SH-SY5Y (cell line): ENCODE results near the gene DNMT3A.

Source experiments
- GATA2 ChIP-seq: IDR thresholded peaks from 2 replicates; pipeline ENCODE4 v1.6.1; 2011; ENCODE audit warnings: mild to moderate bottlenecking, low read depth, low read length
- GATA3 ChIP-seq: IDR thresholded peaks from 2 replicates; pipeline ENCODE4 v1.6.1; 2011; ENCODE audit warnings: low read depth, mild to moderate bottlenecking, low read length, moderate library complexity

DNA sequence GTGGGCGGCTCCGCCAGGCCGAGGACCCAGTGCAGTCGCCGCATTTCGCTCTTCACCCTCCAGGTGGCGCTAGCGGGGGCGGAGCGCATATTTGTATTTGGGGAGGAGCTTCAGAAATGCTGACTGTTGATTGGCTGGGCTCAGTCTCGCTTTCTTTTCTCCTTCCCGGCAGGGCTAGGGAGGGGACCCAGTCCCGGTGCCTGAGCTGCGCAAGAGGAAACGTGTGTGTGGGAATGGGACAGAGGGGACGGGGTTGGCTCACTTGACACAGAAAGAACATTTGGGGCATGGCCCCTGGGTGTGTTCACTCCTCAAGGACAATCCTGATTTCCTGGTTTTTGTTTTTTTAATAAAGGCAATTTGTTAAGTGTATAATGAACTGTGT, 20.3 kb upstream of the DNMT3A start:
- TF ChIP-seq GATA2 (no peak), GATA3 (no peak)
